ENCODE measurements around the gene ADAM19. TPM values are rescaled to one million over a fixed set of nuclear protein-coding genes. Genes with fewer than 3 reads are reported as not detected.
A peak's percentile ranks its signal among the peaks of the same experiment; 100 is the strongest.

Gene ADAM19
- total RNA-seq, 2 experiments from 2014 or later = 24.2 to 103 TPM

DNA sequence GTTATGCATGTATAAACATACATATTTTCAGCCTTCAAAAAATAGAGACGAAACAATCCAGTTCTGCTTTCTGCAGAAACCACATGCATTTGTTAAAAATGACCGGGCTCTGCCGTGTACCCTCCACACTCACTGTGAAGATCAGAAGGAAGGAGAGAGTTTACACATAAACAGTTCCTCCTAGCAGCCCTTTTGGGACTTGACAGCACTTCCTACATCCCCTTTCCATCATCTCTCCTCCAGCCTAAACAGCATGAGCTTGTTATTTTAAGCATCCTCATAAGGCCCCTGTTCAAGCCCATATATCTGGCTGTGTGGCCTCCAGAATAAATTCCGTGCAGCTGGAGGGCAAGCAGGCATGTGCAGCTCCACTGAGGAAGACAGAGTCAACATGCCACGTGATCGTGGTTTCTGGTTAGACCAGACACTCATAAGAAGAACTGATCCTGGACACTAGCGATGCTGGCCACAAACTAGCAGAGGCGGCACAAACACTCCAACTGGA, 73.4 kb downstream of the ADAM19 start:
- H4K20me1 ChIP-seq (ENCODE audit: insufficient read depth, low read length) = no peaks in the 10 kb centered on the region
- no peak for TF ChIP-seq EZH2phosphoT487 (IDR thresholded peaks at IDR 0.05; ENCODE audit: borderline replicate concordance, low read depth, low read length)
- TF ChIP-seq, protein P1, sequence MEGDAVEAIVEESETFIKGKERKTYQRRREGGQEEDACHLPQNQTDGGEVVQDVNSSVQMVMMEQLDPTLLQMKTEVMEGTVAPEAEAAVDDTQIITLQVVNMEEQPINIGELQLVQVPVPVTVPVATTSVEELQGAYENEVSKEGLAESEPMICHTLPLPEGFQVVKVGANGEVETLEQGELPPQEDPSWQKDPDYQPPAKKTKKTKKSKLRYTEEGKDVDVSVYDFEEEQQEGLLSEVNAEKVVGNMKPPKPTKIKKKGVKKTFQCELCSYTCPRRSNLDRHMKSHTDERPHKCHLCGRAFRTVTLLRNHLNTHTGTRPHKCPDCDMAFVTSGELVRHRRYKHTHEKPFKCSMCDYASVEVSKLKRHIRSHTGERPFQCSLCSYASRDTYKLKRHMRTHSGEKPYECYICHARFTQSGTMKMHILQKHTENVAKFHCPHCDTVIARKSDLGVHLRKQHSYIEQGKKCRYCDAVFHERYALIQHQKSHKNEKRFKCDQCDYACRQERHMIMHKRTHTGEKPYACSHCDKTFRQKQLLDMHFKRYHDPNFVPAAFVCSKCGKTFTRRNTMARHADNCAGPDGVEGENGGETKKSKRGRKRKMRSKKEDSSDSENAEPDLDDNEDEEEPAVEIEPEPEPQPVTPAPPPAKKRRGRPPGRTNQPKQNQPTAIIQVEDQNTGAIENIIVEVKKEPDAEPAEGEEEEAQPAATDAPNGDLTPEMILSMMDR (conservative IDR thresholded peaks at IDR 0.05; ENCODE audit: low read length) = no peak
- intact Hi-C loops (cut with micrococcal nuclease; ENCODE audit: unreplicated experiment) = loop anchor here (1.0 to 10.0 kb wide), 8 partner anchors 15 to 617 kb away; partner anchors contain the start of gene THG1L
- peak overlapping the region; percentile 42 for H3K4me3 ChIP-seq (ENCODE audit: low read depth, low read length, poor library complexity, severe bottlenecking)
- peak; percentile 91 for DNase-seq (ENCODE audit: low spot score)
- H3K79me2 ChIP-seq (ENCODE audit: insufficient read depth, low read depth, low read length) = no peaks in the 10 kb centered on the region
- ChIA-PET CTCF (ENCODE audit: unreplicated experiment) (interaction anchor here (0.7 kb wide), 1 partner anchor 16 kb away, joined by 4 read pairs; no protein-coding TSS in a partner anchor), POLR2A (interaction anchor here (0.6 to 4.0 kb wide), 8 partner anchors 17 to 231 kb away, joined by 3 to 27 read pairs (median 5); partner anchors contain the start of gene ADAM19)
- no peaks in the 10 kb centered on the region; the same call in 1 of the 2 replicates for H3K9me3 ChIP-seq (ENCODE audit: low read length)
- H3K9me2 ChIP-seq (ENCODE audit: insufficient read depth, low read length) = no peaks in the 10 kb centered on the region
- peak overlapping the region; percentile 100 for H3K27ac ChIP-seq (ENCODE audit: low read depth, low read length, poor library complexity, severe bottlenecking)
- H3K4me2 ChIP-seq (ENCODE audit: low read length) = peak overlapping the region; percentile 73
- peaks cover 93% of the 10 kb centered on the region for H3K4me1 ChIP-seq (ENCODE audit: insufficient read depth, low read length, poor library complexity, severe bottlenecking)
- peaks cover 53% of the 10 kb centered on the region for H3K36me3 ChIP-seq (ENCODE audit: insufficient read depth, low read length)
- peak overlapping the region; percentile 61 for H2AFZ ChIP-seq (ENCODE audit: low read length)
- no TSS peak for BruUV-seq (replicated peaks)

- Histone ChIP-seq H3K36me3 (ENCODE audit: insufficient read depth, low read length) (peaks cover 47% of the 10 kb centered on the region), H3K27ac (ENCODE audit: low read depth, low read length, poor library complexity, severe bottlenecking) (no peak overlapping the region), H3K4me2 (ENCODE audit: low read length) (no peak overlapping the region), H2AFZ (ENCODE audit: low read length) (no peak overlapping the region), H4K20me1 (ENCODE audit: insufficient read depth, low read length) (no peaks in the 10 kb centered on the region), H3K4me1 (ENCODE audit: insufficient read depth, low read length, poor library complexity, severe bottlenecking) (peaks cover 55% of the 10 kb centered on the region), H3K9me3 (ENCODE audit: low read length) (no peaks in the 10 kb centered on the region), H3K9me2 (ENCODE audit: insufficient read depth, low read length) (no peaks in the 10 kb centered on the region), H3K79me2 (ENCODE audit: insufficient read depth, low read depth, low read length) (no peaks in the 10 kb centered on the region), H3K4me3 (ENCODE audit: low read depth, low read length, poor library complexity, severe bottlenecking) (no peak overlapping the region)
- no peak for TF ChIP-seq EZH2phosphoT487 (IDR thresholded peaks at IDR 0.05; ENCODE audit: borderline replicate concordance, low read depth, low read length)
- TF ChIP-seq, protein P1 (conservative IDR thresholded peaks at IDR 0.05; ENCODE audit: low read length) = no peak
- intact Hi-C loops (cut with micrococcal nuclease; ENCODE audit: unreplicated experiment) = no loop called here
- CTCF ChIA-PET (ENCODE audit: unreplicated experiment) = no interaction called here
- POLR2A ChIA-PET = interaction anchor here (0.8 to 3.4 kb wide), 5 partner anchors 11 to 66 kb away, joined by 3 to 32 read pairs (median 6); no protein-coding TSS in a partner anchor
- no TSS peak for BruUV-seq (replicated peaks)
- no peak for DNase-seq (ENCODE audit: low spot score)
These were observed 77.5 kb downstream of the ADAM19 start for GRCh38 chr5:157497875-157498611.
